Neural crest cell (in vitro differentiated cells): ENCODE measurements around the gene ARL15. TPM values are rescaled to one million over a fixed set of nuclear protein-coding genes. Genes with fewer than 3 reads are reported as not detected.
"Not testable (repeated sequence)": the region's sequence is repeated elsewhere in the genome, so short reads cannot be mapped to it uniquely, and the experiment has no call there.

ENCODE experiments used
- DNase-seq: peaks from one replicate; pipeline ENCODE4 v3.0.0; 2021; ENCODE audit warnings: low read depth, mixed read lengths, low spot score
- H3K27ac Mint-ChIP-seq: one replicate; pipeline ENCODE4 v1.8.0; 2021; ENCODE audit warnings: mild to moderate bottlenecking, mixed read lengths; ENCODE audit not compliant: unreplicated experiment
- H3K27me3 Mint-ChIP-seq: 2 replicates; pipeline ENCODE4 v1.8.0; 2021; ENCODE audit warnings: low read depth, mild to moderate bottlenecking, mixed read lengths
- H3K36me3 Mint-ChIP-seq: 2 replicates; pipeline ENCODE4 v1.8.0; 2021; ENCODE audit warnings: low read depth, mild to moderate bottlenecking, mixed read lengths
- H3K4me1 Mint-ChIP-seq: 2 replicates; pipeline ENCODE4 v1.8.0; 2021; ENCODE audit warnings: mixed read lengths
- H3K4me3 Mint-ChIP-seq: one replicate; pipeline ENCODE4 v1.8.0; 2021; ENCODE audit warnings: mild to moderate bottlenecking, mixed read lengths
- H3K9me3 Mint-ChIP-seq: 2 replicates; pipeline ENCODE4 v1.8.0; 2021; ENCODE audit warnings: mixed read lengths
- total RNA-seq: library from RNA; stranded (reverse); gene quantifications from 2 replicates; pipeline ENCODE4 v1.2.1, GENCODE V29; 2021
- TF ChIP-seq, protein P1 (sequence below): fragments of 200-600 bp; sonication (generic); conservative IDR thresholded peaks from 2 replicates; pipeline ENCODE4 v1.5.0; 2021; ENCODE audit warnings: antibody characterized with exemption, mild to moderate bottlenecking

The ARL15 gene
- total RNA-seq, 1 donor from 2014 or later = 18.4 TPM

DNA sequence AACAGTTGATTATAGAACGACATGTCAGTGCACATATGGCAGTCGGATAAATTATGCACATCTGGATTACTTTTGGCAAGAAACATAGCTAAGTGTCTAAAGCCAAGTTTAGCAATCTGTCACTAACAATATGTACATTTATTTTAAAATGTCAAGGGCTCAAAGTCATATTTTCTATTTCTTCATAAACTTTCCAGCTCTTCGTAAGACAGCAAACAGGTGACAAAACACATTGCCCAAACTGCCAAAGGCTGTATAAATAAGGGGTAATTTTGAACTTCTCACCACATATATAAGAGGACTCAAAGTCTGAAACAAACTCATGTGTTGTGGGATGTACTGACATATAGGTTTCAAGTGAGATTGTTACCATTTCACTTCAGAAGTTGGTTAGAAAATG is 237.2 kb downstream of the ARL15 start:
- Mint-ChIP-seq H3K36me3 (no peaks in the 10 kb centered on the region), H3K27me3 (no peaks in the 10 kb centered on the region), H3K27ac (no peak overlapping the region), H3K9me3 (no peaks in the 10 kb centered on the region), H3K4me3 (no peak overlapping the region), H3K4me1 (no peaks in the 10 kb centered on the region)
- TF ChIP-seq, protein P1, sequence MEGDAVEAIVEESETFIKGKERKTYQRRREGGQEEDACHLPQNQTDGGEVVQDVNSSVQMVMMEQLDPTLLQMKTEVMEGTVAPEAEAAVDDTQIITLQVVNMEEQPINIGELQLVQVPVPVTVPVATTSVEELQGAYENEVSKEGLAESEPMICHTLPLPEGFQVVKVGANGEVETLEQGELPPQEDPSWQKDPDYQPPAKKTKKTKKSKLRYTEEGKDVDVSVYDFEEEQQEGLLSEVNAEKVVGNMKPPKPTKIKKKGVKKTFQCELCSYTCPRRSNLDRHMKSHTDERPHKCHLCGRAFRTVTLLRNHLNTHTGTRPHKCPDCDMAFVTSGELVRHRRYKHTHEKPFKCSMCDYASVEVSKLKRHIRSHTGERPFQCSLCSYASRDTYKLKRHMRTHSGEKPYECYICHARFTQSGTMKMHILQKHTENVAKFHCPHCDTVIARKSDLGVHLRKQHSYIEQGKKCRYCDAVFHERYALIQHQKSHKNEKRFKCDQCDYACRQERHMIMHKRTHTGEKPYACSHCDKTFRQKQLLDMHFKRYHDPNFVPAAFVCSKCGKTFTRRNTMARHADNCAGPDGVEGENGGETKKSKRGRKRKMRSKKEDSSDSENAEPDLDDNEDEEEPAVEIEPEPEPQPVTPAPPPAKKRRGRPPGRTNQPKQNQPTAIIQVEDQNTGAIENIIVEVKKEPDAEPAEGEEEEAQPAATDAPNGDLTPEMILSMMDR = no peak
- DNase-seq = no peak

DNA sequence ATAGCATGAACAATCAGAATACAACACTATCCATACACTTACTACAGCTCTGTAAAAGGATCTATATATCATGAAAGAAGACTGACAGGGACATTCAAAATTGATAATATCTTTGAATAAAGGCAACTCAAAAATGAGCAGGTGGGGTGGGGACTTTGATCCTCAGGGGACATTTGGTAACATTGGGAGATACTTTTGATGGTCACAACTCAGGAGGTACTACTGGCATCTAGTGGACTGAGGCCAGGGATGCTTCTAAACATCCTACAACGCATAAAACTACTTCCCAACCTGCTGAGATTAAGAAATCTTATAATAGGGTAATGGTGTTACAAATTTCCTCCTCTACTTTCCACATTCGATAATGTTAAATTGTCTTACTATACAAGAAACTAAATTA is 243.9 kb downstream of the ARL15 start:
- TF ChIP-seq, protein P1 = no peak
- no peak for DNase-seq
- H3K4me1 Mint-ChIP-seq = peaks cover 7% of the 10 kb centered on the region

GRCh38 chr5:54063817-54064216 is 246.6 kb downstream of the ARL15 start:
- DNase-seq = no peak
- H3K27ac Mint-ChIP-seq = no peak overlapping the region
- H3K4me3 Mint-ChIP-seq = no peak overlapping the region
- H3K9me3 Mint-ChIP-seq = peaks cover 2% of the 10 kb centered on the region
- H3K36me3 Mint-ChIP-seq = no peaks in the 10 kb centered on the region
- TF ChIP-seq, protein P1 = no peak
- H3K4me1 Mint-ChIP-seq = peaks cover 7% of the 10 kb centered on the region
- no peaks in the 10 kb centered on the region for H3K27me3 Mint-ChIP-seq

More for the DNA sequence above, 243.9 kb downstream of the ARL15 start:
- Mint-ChIP-seq H3K27ac (no peak overlapping the region), H3K36me3 (no peaks in the 10 kb centered on the region), H3K27me3 (no peaks in the 10 kb centered on the region), H3K4me3 (no peak overlapping the region), H3K9me3 (no peaks in the 10 kb centered on the region)

GRCh38 chr5:54062958-54063357 is 247.4 kb downstream of the ARL15 start:
- TF ChIP-seq, protein P1 = no peak
- no peaks in the 10 kb centered on the region for H3K36me3 Mint-ChIP-seq
- no peak overlapping the region for H3K27ac Mint-ChIP-seq
- DNase-seq = no peak
- H3K27me3 Mint-ChIP-seq = no peaks in the 10 kb centered on the region
- peaks cover 7% of the 10 kb centered on the region for H3K4me1 Mint-ChIP-seq
- peaks cover 2% of the 10 kb centered on the region for H3K9me3 Mint-ChIP-seq
- H3K4me3 Mint-ChIP-seq = no peak overlapping the region

- not testable (repeated sequence) for H3K27me3 Mint-ChIP-seq, H3K4me3 Mint-ChIP-seq, H3K27ac Mint-ChIP-seq, DNase-seq, H3K4me1 Mint-ChIP-seq, H3K36me3 Mint-ChIP-seq, H3K9me3 Mint-ChIP-seq
Observed at GRCh38 chr5:54060919-54061318, 249.5 kb downstream of the ARL15 start.

- Mint-ChIP-seq H3K4me3 (no peak overlapping the region), H3K4me1 (no peaks in the 10 kb centered on the region), H3K27ac (no peak overlapping the region), H3K27me3 (no peaks in the 10 kb centered on the region), H3K36me3 (no peaks in the 10 kb centered on the region), H3K9me3 (no peaks in the 10 kb centered on the region)
- TF ChIP-seq, protein P1 = no peak
- no peak for DNase-seq
Observed at GRCh38 chr5:54049963-54050362, 260.4 kb downstream of the ARL15 start.
